Osteoblast (primary cell): ENCODE measurements around the gene PTBP2. TPM values are rescaled to one million over a fixed set of nuclear protein-coding genes. Genes with fewer than 3 reads are reported as not detected.

Experiments
- DNase-seq: peaks from one replicate; pipeline ENCODE4 v3.0.0; 2011; ENCODE audit warnings: low spot score, mixed read lengths; ENCODE audit not compliant: insufficient read length; ENCODE audit errors: missing footprints
- H2AFZ ChIP-seq: 2 replicates; pipeline ENCODE4 v1.6.0; 2011; ENCODE audit warnings: mild to moderate bottlenecking, low read length
- H3K27ac ChIP-seq: 2 replicates; pipeline ENCODE4 v1.5.1; 2011; ENCODE audit warnings: mild to moderate bottlenecking, low read depth, low read length, moderate library complexity
- H3K27me3 ChIP-seq: 2 replicates; pipeline ENCODE4 v1.6.0; 2012; ENCODE audit warnings: mild to moderate bottlenecking, control low read depth, inconsistent platforms, low read length, moderate library complexity; ENCODE audit not compliant: insufficient read depth
- H3K36me3 ChIP-seq: 2 replicates; pipeline ENCODE4 v1.5.1; 2011; ENCODE audit warnings: mild to moderate bottlenecking, low read length, control low read depth, moderate library complexity; ENCODE audit not compliant: insufficient read depth
- H3K4me1 ChIP-seq: 2 replicates; pipeline ENCODE4 v1.5.1; 2011; ENCODE audit warnings: mild to moderate bottlenecking, low read length, control low read depth, moderate library complexity; ENCODE audit not compliant: insufficient read depth
- H3K4me2 ChIP-seq: 2 replicates; pipeline ENCODE4 v1.6.0; 2011; ENCODE audit warnings: mild to moderate bottlenecking, low read length; ENCODE audit not compliant: insufficient read depth
- H3K4me3 ChIP-seq: fragments of 200-600 bp; sonication (generic); 3 replicates; pipeline ENCODE4 v1.5.1; 2012; ENCODE audit warnings: mild to moderate bottlenecking, low read length, inconsistent platforms; ENCODE audit not compliant: insufficient read depth
- H3K79me2 ChIP-seq: 2 replicates; pipeline ENCODE4 v1.6.0; 2012; ENCODE audit warnings: mild to moderate bottlenecking, low read length, control low read depth, inconsistent platforms; ENCODE audit not compliant: insufficient read depth
- H3K9me3 ChIP-seq: 2 replicates; pipeline ENCODE4 v1.5.1; 2011; ENCODE audit warnings: low read depth, low read length, control low read depth
- H4K20me1 ChIP-seq: 2 replicates; pipeline ENCODE4 v1.6.0; 2012; ENCODE audit warnings: mild to moderate bottlenecking, low read length, control low read depth; ENCODE audit not compliant: insufficient read depth
- total RNA-seq: library from RNA; depleted of rRNA; stranded (reverse); fragments of >200 nt; gene quantifications from 2 replicates; pipeline ENCODE4 v1.2.3, GENCODE V29; 2012
- TF ChIP-seq, protein P1 (sequence below): IDR thresholded peaks from 2 replicates; pipeline ENCODE4 v1.5.1; 2011; ENCODE audit warnings: mild to moderate bottlenecking, low read depth, low read length, moderate library complexity; ENCODE audit errors: extremely low read depth

The PTBP2 gene
- total RNA-seq, 1 donor, result 17.0 TPM

DNA sequence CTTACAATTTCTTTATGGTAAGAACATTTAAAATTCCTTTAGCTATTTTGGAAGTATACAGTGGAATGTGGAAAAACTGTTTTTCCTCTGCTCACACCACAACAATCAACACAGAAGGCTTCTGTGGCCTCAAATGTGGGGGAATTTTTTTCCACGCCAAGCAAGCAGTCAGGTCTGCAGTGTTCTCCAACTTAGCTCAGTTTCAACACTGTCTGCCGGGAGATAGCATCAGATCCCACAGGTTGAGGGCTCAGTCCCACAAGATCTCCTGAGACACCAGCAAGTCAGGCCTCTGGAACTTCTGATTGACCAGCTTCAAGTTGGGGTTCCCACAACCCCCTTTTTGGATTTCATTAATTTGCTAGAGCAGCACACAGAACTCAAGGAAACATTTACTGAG is 50.3 kb downstream of the PTBP2 start:
- H2AFZ ChIP-seq, result no peak overlapping the region
- no peaks in the 10 kb centered on the region for H3K4me1 ChIP-seq
- no peak overlapping the region for H3K4me2 ChIP-seq
- H3K27me3 ChIP-seq, result no peaks in the 10 kb centered on the region
- peaks cover 21% of the 10 kb centered on the region for H3K36me3 ChIP-seq
- H4K20me1 ChIP-seq, result peaks cover 4% of the 10 kb centered on the region
- DNase-seq, result no peak
- peaks cover 31% of the 10 kb centered on the region for H3K79me2 ChIP-seq
- TF ChIP-seq, protein P1, sequence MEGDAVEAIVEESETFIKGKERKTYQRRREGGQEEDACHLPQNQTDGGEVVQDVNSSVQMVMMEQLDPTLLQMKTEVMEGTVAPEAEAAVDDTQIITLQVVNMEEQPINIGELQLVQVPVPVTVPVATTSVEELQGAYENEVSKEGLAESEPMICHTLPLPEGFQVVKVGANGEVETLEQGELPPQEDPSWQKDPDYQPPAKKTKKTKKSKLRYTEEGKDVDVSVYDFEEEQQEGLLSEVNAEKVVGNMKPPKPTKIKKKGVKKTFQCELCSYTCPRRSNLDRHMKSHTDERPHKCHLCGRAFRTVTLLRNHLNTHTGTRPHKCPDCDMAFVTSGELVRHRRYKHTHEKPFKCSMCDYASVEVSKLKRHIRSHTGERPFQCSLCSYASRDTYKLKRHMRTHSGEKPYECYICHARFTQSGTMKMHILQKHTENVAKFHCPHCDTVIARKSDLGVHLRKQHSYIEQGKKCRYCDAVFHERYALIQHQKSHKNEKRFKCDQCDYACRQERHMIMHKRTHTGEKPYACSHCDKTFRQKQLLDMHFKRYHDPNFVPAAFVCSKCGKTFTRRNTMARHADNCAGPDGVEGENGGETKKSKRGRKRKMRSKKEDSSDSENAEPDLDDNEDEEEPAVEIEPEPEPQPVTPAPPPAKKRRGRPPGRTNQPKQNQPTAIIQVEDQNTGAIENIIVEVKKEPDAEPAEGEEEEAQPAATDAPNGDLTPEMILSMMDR, result no peak
- no peak overlapping the region for H3K4me3 ChIP-seq
- no peaks in the 10 kb centered on the region for H3K9me3 ChIP-seq
- H3K27ac ChIP-seq, result no peak overlapping the region

DNA sequence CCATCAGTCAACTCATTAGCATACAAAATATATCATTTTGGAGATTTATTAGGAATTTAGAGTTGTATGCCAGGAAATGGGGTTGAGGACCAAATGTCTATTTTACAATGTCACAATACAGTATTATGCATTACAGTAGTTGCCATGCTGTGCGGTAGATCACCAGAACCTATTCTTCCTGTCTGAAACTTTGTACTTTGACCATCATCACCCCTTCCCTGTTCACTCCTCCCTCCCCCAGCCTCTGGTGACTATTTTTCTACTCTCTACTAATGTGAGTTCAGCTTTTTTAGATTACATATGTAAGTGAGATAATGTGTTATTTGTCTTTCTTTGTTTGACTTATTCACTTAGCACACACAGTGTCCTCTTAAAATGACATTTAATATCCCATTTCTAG is 50.8 kb downstream of the PTBP2 start:
- H3K9me3 ChIP-seq, result no peaks in the 10 kb centered on the region
- H3K79me2 ChIP-seq, result peaks cover 28% of the 10 kb centered on the region
- no peak overlapping the region for H3K4me3 ChIP-seq
- no peak overlapping the region for H3K4me2 ChIP-seq
- TF ChIP-seq, protein P1, result no peak
- no peak overlapping the region for H3K27ac ChIP-seq
- peaks cover 25% of the 10 kb centered on the region for H3K36me3 ChIP-seq
- no peaks in the 10 kb centered on the region for H3K27me3 ChIP-seq
- H3K4me1 ChIP-seq, result no peaks in the 10 kb centered on the region
- no peak for DNase-seq
- H2AFZ ChIP-seq, result no peak overlapping the region
- peaks cover 4% of the 10 kb centered on the region for H4K20me1 ChIP-seq

DNA sequence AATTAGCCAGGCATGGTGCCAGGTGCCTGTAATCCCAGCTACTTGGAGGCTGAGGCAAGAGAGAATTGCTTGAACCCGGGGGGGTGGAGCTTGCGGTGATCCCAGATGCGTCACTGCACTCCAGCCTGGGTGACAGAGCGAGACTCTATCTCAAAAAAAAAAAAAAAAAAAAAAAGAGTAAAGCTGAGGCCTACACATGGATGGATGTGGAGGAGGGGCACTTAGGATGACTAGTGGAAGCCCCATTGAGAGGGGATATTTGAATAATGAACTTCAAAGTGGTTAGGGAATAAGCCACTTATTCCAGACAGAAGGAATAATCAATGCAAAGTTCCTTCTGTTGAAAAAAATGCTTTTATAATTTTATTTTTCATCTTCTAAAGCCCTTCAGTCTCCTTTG is 51.4 kb downstream of the PTBP2 start:
- H4K20me1 ChIP-seq, result peaks cover 4% of the 10 kb centered on the region
- H3K27ac ChIP-seq, result no peak overlapping the region
- H3K4me1 ChIP-seq, result no peaks in the 10 kb centered on the region
- no peak overlapping the region for H3K4me3 ChIP-seq
- TF ChIP-seq, protein P1, result no peak
- H3K36me3 ChIP-seq, result peaks cover 30% of the 10 kb centered on the region
- H3K79me2 ChIP-seq, result peaks cover 22% of the 10 kb centered on the region
- no peak overlapping the region for H2AFZ ChIP-seq
- H3K27me3 ChIP-seq, result no peaks in the 10 kb centered on the region
- no peaks in the 10 kb centered on the region for H3K9me3 ChIP-seq
- no peak overlapping the region for H3K4me2 ChIP-seq
- DNase-seq, result no peak

DNA sequence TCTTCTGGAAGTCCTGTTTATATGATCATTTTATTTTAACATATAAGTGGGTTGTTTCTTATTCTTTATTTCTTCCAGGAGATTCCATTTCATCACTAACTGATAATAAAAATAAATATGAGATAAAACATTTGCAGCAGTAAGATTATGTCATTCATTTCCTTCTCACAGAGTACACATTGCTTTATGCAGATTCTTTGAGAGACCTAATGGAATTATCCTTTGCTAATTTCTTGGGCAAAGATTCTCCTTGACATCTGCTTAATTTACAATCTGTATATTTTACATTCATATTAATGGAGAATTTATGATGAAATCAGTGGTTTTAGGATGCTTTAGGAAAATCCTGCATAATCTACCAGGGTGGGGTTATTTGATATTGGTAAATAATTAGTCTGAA is 60.6 kb downstream of the PTBP2 start:
- no peaks in the 10 kb centered on the region for H3K27me3 ChIP-seq
- H3K27ac ChIP-seq, result no peak overlapping the region
- no peak overlapping the region for H3K4me3 ChIP-seq
- no peaks in the 10 kb centered on the region for H3K9me3 ChIP-seq
- TF ChIP-seq, protein P1, result no peak
- H4K20me1 ChIP-seq, result no peaks in the 10 kb centered on the region
- peaks cover 2% of the 10 kb centered on the region for H3K79me2 ChIP-seq
- no peak for DNase-seq
- no peak overlapping the region for H2AFZ ChIP-seq
- H3K4me2 ChIP-seq, result no peak overlapping the region
- H3K36me3 ChIP-seq, result peaks cover 58% of the 10 kb centered on the region
- peaks cover 10% of the 10 kb centered on the region for H3K4me1 ChIP-seq
